Astrocyte (in vitro differentiated cells and primary cell): ENCODE measurements around the gene OIP5. TPM values are rescaled to one million over a fixed set of nuclear protein-coding genes. Genes with fewer than 3 reads are reported as not detected.

ENCODE experiments used
- DNase-seq: peaks from one replicate; pipeline ENCODE4 v3.0.0-alpha.2; 2010; ENCODE audit warnings: low read depth
- FAIRE-seq: peaks from 2 replicates; lab custom pipeline; 2011; peaks lifted over from hg19 to GRCh38; lab: Jason Lieb, UNC
- H2AFZ ChIP-seq: 2 replicates; pipeline ENCODE4 v1.6.0; 2012; ENCODE audit warnings: low read depth, low read length, inconsistent platforms
- H3K27ac ChIP-seq: 2 replicates; pipeline ENCODE4 v1.5.1; 2011; ENCODE audit warnings: low read depth, low read length, inconsistent platforms
- H3K27me3 ChIP-seq: 2 replicates; pipeline ENCODE4 v1.6.0; 2011; ENCODE audit warnings: low read length, inconsistent platforms; ENCODE audit not compliant: insufficient read depth
- H3K36me3 ChIP-seq: 2 replicates; pipeline ENCODE4 v1.5.1; 2011; ENCODE audit warnings: low read length, inconsistent platforms; ENCODE audit not compliant: insufficient read depth
- H3K4me1 ChIP-seq: 2 replicates; pipeline ENCODE4 v1.5.1; 2011; ENCODE audit warnings: low read length, inconsistent platforms; ENCODE audit not compliant: insufficient read depth
- H3K4me2 ChIP-seq: 2 replicates; pipeline ENCODE4 v1.6.0; 2012; ENCODE audit warnings: low read length, inconsistent platforms
- H3K4me3 ChIP-seq: 2 replicates; pipeline ENCODE4 v1.5.1; 2011; ENCODE audit warnings: low read depth, mild to moderate bottlenecking, low read length, inconsistent platforms; ENCODE audit not compliant: insufficient read depth
- H3K79me2 ChIP-seq: 2 replicates; pipeline ENCODE4 v1.6.0; 2012; ENCODE audit warnings: mild to moderate bottlenecking, low read length, inconsistent platforms; ENCODE audit not compliant: insufficient read depth
- H3K9ac ChIP-seq: 2 replicates; pipeline ENCODE4 v1.6.0; 2012; ENCODE audit warnings: mild to moderate bottlenecking, low read length, inconsistent platforms
- H3K9me3 ChIP-seq: 2 replicates; pipeline ENCODE4 v1.5.1; 2012; ENCODE audit warnings: low read depth, mild to moderate bottlenecking, low read length, inconsistent platforms; ENCODE audit not compliant: insufficient read depth
- H4K20me1 ChIP-seq: 2 replicates; pipeline ENCODE4 v1.6.0; 2012; ENCODE audit warnings: low read length, inconsistent platforms; ENCODE audit not compliant: insufficient read depth
- H3K27ac Mint-ChIP-seq: one replicate; pipeline ENCODE4 v1.8.0; 2021; ENCODE audit warnings: mild to moderate bottlenecking, mixed read lengths; ENCODE audit not compliant: unreplicated experiment
- H3K27me3 Mint-ChIP-seq: one replicate; pipeline ENCODE4 v1.8.0; 2021; ENCODE audit warnings: low read depth, mixed read lengths; ENCODE audit not compliant: unreplicated experiment
- H3K36me3 Mint-ChIP-seq: one replicate; pipeline ENCODE4 v1.8.0; 2021; ENCODE audit warnings: low read depth, mixed read lengths; ENCODE audit not compliant: unreplicated experiment
- H3K4me1 Mint-ChIP-seq: one replicate; pipeline ENCODE4 v1.8.0; 2021; ENCODE audit warnings: low read depth, mixed read lengths; ENCODE audit not compliant: unreplicated experiment
- H3K4me3 Mint-ChIP-seq: one replicate; pipeline ENCODE4 v1.8.0; 2021; ENCODE audit warnings: mild to moderate bottlenecking, moderate library complexity, mixed read lengths; ENCODE audit not compliant: unreplicated experiment
- H3K9me3 Mint-ChIP-seq: one replicate; pipeline ENCODE4 v1.8.0; 2021; ENCODE audit warnings: mild to moderate bottlenecking, mixed read lengths; ENCODE audit not compliant: unreplicated experiment
- CTCF ChIP-seq: IDR thresholded peaks from 2 replicates; pipeline ENCODE4 v1.5.1; 2011; ENCODE audit warnings: low read depth, mild to moderate bottlenecking, inconsistent platforms, low read length, moderate library complexity; ENCODE audit not compliant: insufficient read depth
- EZH2 ChIP-seq: IDR thresholded peaks from 2 replicates; pipeline ENCODE4 v1.6.1; 2012; ENCODE audit warnings: mild to moderate bottlenecking, low read length, inconsistent platforms; ENCODE audit not compliant: insufficient read depth
- total RNA-seq: library from RNA; stranded (reverse); gene quantifications from 2 replicates; pipeline ENCODE4 v1.2.1, GENCODE V29; 2021

OIP5 gene
- total RNA-seq, 1 donor from 2014 or later = 1.7 TPM

GRCh38 chr15:41336549-41336948 is 4.2 kb upstream of the OIP5 start:
- Histone ChIP-seq H3K4me1 (peaks cover 6% of the 10 kb centered on the region), H4K20me1 (no peaks in the 10 kb centered on the region), H3K4me2 (no peak overlapping the region), H3K27me3 (no peaks in the 10 kb centered on the region), H3K79me2 (peaks cover 80% of the 10 kb centered on the region), H3K36me3 (no peaks in the 10 kb centered on the region), H3K9ac (no peak overlapping the region), H3K9me3 (no peaks in the 10 kb centered on the region), H3K4me3 (no peak overlapping the region), H3K27ac (no peak overlapping the region), H2AFZ (no peak overlapping the region)
- H3K36me3 Mint-ChIP-seq = no peaks in the 10 kb centered on the region
- DNase-seq = no peak
- no peaks in the 10 kb centered on the region for H3K27me3 Mint-ChIP-seq
- H3K4me3 Mint-ChIP-seq = no peak overlapping the region
- H3K4me1 Mint-ChIP-seq = peaks cover 5% of the 10 kb centered on the region
- no peaks in the 10 kb centered on the region for H3K9me3 Mint-ChIP-seq
- FAIRE-seq = no peak
- no peak overlapping the region for H3K27ac Mint-ChIP-seq
- TF ChIP-seq EZH2 = no peak

DNA sequence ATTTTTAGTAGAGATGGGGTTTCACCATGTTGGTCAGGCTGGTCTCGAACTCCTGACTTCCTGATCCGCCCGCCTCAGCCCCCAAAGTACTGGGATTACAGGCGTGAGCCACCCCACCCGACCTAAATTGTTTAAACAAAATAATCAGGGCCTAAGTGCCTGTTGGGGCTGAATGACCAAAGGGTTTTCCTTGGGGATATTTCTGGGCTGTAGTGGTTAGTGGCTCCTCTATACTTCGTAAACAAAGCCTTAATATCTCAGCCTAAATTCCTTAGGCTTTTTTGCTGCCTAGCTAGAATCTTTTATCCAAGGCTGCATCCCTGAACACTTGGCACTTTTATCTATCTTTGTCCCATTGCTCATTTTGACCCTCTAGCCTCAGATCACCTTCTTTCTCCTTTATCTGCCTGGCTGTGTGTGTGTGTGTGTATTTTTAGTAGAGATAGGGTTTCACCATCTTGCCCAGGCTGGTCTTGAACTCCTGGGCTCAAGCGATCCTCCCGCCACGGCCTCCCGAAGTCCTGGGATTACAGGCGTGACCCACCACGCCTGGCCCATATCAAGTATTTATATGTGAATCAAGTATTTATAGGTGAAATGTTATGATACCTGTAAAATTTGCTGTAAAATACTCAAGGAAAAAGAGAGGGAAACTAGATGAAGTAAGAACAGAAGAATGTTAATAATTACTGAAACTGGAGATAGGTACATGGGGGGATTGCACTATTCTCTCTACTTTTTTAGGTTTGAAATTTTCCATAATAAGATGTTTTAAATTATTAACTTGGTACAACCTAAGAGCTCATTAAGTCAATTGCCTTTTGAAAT is 2.1 kb upstream of the OIP5 start:
- Histone ChIP-seq H2AFZ (no peak overlapping the region), H3K4me2 (peak overlapping the region; percentile 93), H3K4me3 (peak overlapping the region; percentile 91), H4K20me1 (no peaks in the 10 kb centered on the region), H3K27ac (no peak overlapping the region), H3K36me3 (no peaks in the 10 kb centered on the region), H3K27me3 (no peaks in the 10 kb centered on the region), H3K79me2 (peaks cover 68% of the 10 kb centered on the region), H3K9ac (no peak overlapping the region), H3K4me1 (peaks cover 3% of the 10 kb centered on the region), H3K9me3 (no peaks in the 10 kb centered on the region)
- no peak overlapping the region for H3K4me3 Mint-ChIP-seq
- no peaks in the 10 kb centered on the region for H3K9me3 Mint-ChIP-seq
- DNase-seq (no peak), FAIRE-seq (no peak)
- no peaks in the 10 kb centered on the region for H3K36me3 Mint-ChIP-seq
- no peaks in the 10 kb centered on the region for H3K27me3 Mint-ChIP-seq
- no peak overlapping the region for H3K27ac Mint-ChIP-seq
- peaks cover 4% of the 10 kb centered on the region for H3K4me1 Mint-ChIP-seq
- TF ChIP-seq CTCF = no peak

DNA sequence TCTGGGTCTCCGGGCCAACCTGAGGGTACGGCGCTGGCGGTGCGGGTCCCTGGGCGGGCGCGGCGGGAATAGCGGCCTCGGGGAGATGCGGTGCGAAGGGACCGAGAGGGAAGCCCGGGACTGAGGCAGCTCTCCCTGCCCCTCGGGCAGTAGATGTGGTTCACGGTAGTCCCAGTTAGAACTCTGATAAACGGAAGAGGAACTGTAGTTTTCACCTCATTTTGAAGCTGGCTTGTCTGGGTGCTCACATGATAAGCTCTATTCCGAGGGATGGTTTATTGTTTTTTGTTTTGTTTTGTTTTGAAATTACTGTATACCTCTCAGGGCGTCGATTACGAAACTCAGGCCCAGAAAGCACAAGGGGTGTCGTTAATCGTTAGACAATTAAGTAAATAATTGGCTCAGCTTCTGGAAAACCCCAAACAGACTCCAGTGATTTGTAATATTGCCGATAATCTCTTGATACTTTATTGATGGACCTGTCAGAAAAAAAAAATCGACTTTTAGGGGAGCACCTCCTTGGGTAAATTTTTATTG is 703 bp upstream of the OIP5 start:
- FAIRE-seq = no peak
- H3K9me3 Mint-ChIP-seq = no peaks in the 10 kb centered on the region

More for the DNA sequence above, 703 bp upstream of the OIP5 start:
- Histone ChIP-seq H3K79me2 (peaks cover 54% of the 10 kb centered on the region), H3K4me1 (peaks cover 3% of the 10 kb centered on the region), H3K9ac (peak overlapping the region; percentile 91), H2AFZ (peak overlapping the region; percentile 77), H3K27ac (peak overlapping the region; percentile 67), H3K27me3 (no peaks in the 10 kb centered on the region), H3K4me2 (peak overlapping the region; percentile 93), H3K9me3 (no peaks in the 10 kb centered on the region), H4K20me1 (no peaks in the 10 kb centered on the region), H3K36me3 (no peaks in the 10 kb centered on the region), H3K4me3 (peak overlapping the region; percentile 91)
- H3K27ac Mint-ChIP-seq = peak overlapping the region; percentile 80
- H3K4me3 Mint-ChIP-seq = peak overlapping the region; percentile 99
- TF ChIP-seq CTCF (no peak), EZH2 (no peak)
- DNase-seq = no peak
- no peaks in the 10 kb centered on the region for H3K36me3 Mint-ChIP-seq
- H3K27me3 Mint-ChIP-seq = no peaks in the 10 kb centered on the region
- peaks cover 4% of the 10 kb centered on the region for H3K4me1 Mint-ChIP-seq
